HEK293 (cell line): ENCODE data around the gene CORO2B.

Experiments used
- BCL11B ChIP-seq: fragments of 450-650 bp; formaldehyde crosslinking; IDR thresholded peaks from 2 replicates; pipeline ENCODE4 v1.5.1; 2016; ENCODE audit warnings: low read depth, missing biosample characterization, missing genetic modification characterization
- EGR2 ChIP-seq: fragments of 450-650 bp; formaldehyde crosslinking; IDR thresholded peaks from 2 replicates; pipeline ENCODE4 v1.5.1; 2016; ENCODE audit warnings: low read depth, missing biosample characterization, missing genetic modification characterization
- GLI4 ChIP-seq: fragments of 450-650 bp; formaldehyde crosslinking; IDR thresholded peaks from 2 replicates; pipeline ENCODE4 v1.5.1; 2016; ENCODE audit warnings: missing biosample characterization, missing genetic modification characterization
- HOXA7 ChIP-seq: sonication (generic); formaldehyde crosslinking; IDR thresholded peaks from 2 replicates; pipeline ENCODE4 v1.8.1; 2022; ENCODE audit warnings: missing genetic modification reagents, borderline replicate concordance
- HOXC10 ChIP-seq: sonication (generic); formaldehyde crosslinking; IDR thresholded peaks from 2 replicates; pipeline ENCODE4 v1.8.1; 2023; ENCODE audit warnings: mild to moderate bottlenecking, missing genetic modification reagents
- KLF7 ChIP-seq: fragments of 450-650 bp; formaldehyde crosslinking; IDR thresholded peaks from 2 replicates; pipeline ENCODE4 v1.5.1; 2016; ENCODE audit warnings: missing biosample characterization, missing genetic modification characterization, borderline replicate concordance
- MYNN ChIP-seq: fragments of 450-650 bp; formaldehyde crosslinking; IDR thresholded peaks from 2 replicates; pipeline ENCODE4 v1.5.1; 2016; ENCODE audit warnings: missing biosample characterization, missing genetic modification characterization, borderline replicate concordance
- SCRT2 ChIP-seq: fragments of 450-650 bp; formaldehyde crosslinking; IDR thresholded peaks from 2 replicates; pipeline ENCODE4 v1.5.1; 2016; ENCODE audit warnings: missing biosample characterization, missing genetic modification characterization
- SP2 ChIP-seq: fragments of 450-650 bp; formaldehyde crosslinking; IDR thresholded peaks from 2 replicates; pipeline ENCODE4 v1.5.1; 2016; ENCODE audit warnings: missing biosample characterization, missing genetic modification characterization
- SP3 ChIP-seq: fragments of 450-650 bp; formaldehyde crosslinking; IDR thresholded peaks from 2 replicates; pipeline ENCODE4 v1.5.1; 2016; ENCODE audit warnings: missing biosample characterization, missing genetic modification characterization
- SP7 ChIP-seq: fragments of 450-650 bp; formaldehyde crosslinking; IDR thresholded peaks from 2 replicates; pipeline ENCODE4 v1.5.1; 2016; ENCODE audit warnings: missing biosample characterization, missing genetic modification characterization
- YY1 ChIP-seq: fragments of 450-650 bp; formaldehyde crosslinking; IDR thresholded peaks from 2 replicates; pipeline ENCODE4 v1.5.1; 2018; ENCODE audit warnings: missing biosample characterization, missing genetic modification characterization
- ZBTB20 ChIP-seq: fragments of 450-650 bp; formaldehyde crosslinking; IDR thresholded peaks from 2 replicates; pipeline ENCODE4 v1.5.1; 2016; ENCODE audit warnings: missing biosample characterization, missing genetic modification characterization
- ZBTB21 ChIP-seq: fragments of 450-650 bp; formaldehyde crosslinking; IDR thresholded peaks from 2 replicates; pipeline ENCODE4 v1.5.1; 2017; ENCODE audit warnings: missing biosample characterization, missing genetic modification characterization
- ZBTB8A ChIP-seq: fragments of 450-650 bp; formaldehyde crosslinking; IDR thresholded peaks from 2 replicates; pipeline ENCODE4 v1.5.1; 2016; ENCODE audit warnings: missing biosample characterization, missing genetic modification characterization
- ZFHX2 ChIP-seq: fragments of 450-650 bp; formaldehyde crosslinking; conservative IDR thresholded peaks from 2 replicates; pipeline ENCODE4 v1.5.1; 2016; ENCODE audit warnings: missing biosample characterization, missing genetic modification characterization
- ZFP69B ChIP-seq: fragments of 450-650 bp; formaldehyde crosslinking; IDR thresholded peaks from 2 replicates; pipeline ENCODE4 v1.5.1; 2016; ENCODE audit warnings: missing biosample characterization, missing genetic modification characterization
- ZNF121 ChIP-seq: fragments of 450-650 bp; formaldehyde crosslinking; IDR thresholded peaks from 2 replicates; pipeline ENCODE4 v1.5.1; 2016; ENCODE audit warnings: missing biosample characterization, missing genetic modification characterization
- ZNF214 ChIP-seq: fragments of 450-650 bp; formaldehyde crosslinking; IDR thresholded peaks from 2 replicates; pipeline ENCODE4 v1.5.1; 2017; ENCODE audit warnings: missing biosample characterization, mild to moderate bottlenecking, missing genetic modification characterization, borderline replicate concordance
- ZNF335 ChIP-seq: fragments of 450-650 bp; formaldehyde crosslinking; conservative IDR thresholded peaks from 2 replicates; pipeline ENCODE4 v1.5.1; 2016; ENCODE audit warnings: missing biosample characterization, missing genetic modification characterization
- ZNF416 ChIP-seq: fragments of 450-650 bp; formaldehyde crosslinking; IDR thresholded peaks from 2 replicates; pipeline ENCODE4 v1.5.1; 2016; ENCODE audit warnings: missing biosample characterization, missing genetic modification characterization
- ZNF423 ChIP-seq: fragments of 450-650 bp; formaldehyde crosslinking; IDR thresholded peaks from 2 replicates; pipeline ENCODE4 v1.5.1; 2016; ENCODE audit warnings: missing biosample characterization, missing genetic modification characterization
- ZNF501 ChIP-seq: fragments of 450-650 bp; formaldehyde crosslinking; IDR thresholded peaks from 2 replicates; pipeline ENCODE4 v1.5.1; 2016; ENCODE audit warnings: missing biosample characterization, missing genetic modification characterization
- ZNF544 ChIP-seq: fragments of 450-650 bp; formaldehyde crosslinking; IDR thresholded peaks from 2 replicates; pipeline ENCODE4 v1.5.0; 2017; ENCODE audit warnings: missing biosample characterization, missing genetic modification characterization
- ZNF560 ChIP-seq: fragments of 450-650 bp; formaldehyde crosslinking; IDR thresholded peaks from 2 replicates; pipeline ENCODE4 v1.5.1; 2017; ENCODE audit warnings: missing biosample characterization, missing genetic modification characterization, borderline replicate concordance
- ZNF585B ChIP-seq: fragments of 450-650 bp; formaldehyde crosslinking; IDR thresholded peaks from 2 replicates; pipeline ENCODE4 v1.5.1; 2016; ENCODE audit warnings: missing biosample characterization, missing genetic modification characterization
- ZNF600 ChIP-seq: fragments of 450-650 bp; formaldehyde crosslinking; IDR thresholded peaks from 2 replicates; pipeline ENCODE4 v1.5.1; 2016; ENCODE audit warnings: missing biosample characterization, missing genetic modification characterization
- ZNF626 ChIP-seq: fragments of 450-650 bp; sonication (Bioruptor Pico); formaldehyde crosslinking; IDR thresholded peaks from 2 replicates; pipeline ENCODE4 v1.5.1; 2018; ENCODE audit warnings: missing biosample characterization, missing genetic modification characterization, inconsistent platforms
- ZNF664 ChIP-seq: fragments of 450-650 bp; formaldehyde crosslinking; IDR thresholded peaks from 2 replicates; pipeline ENCODE4 v1.5.1; 2016; ENCODE audit warnings: missing biosample characterization, missing genetic modification characterization
- ZNF701 ChIP-seq: fragments of 450-650 bp; formaldehyde crosslinking; IDR thresholded peaks from 2 replicates; pipeline ENCODE4 v1.5.1; 2016; ENCODE audit warnings: missing biosample characterization, missing genetic modification characterization
- ZNF768 ChIP-seq: fragments of 450-650 bp; formaldehyde crosslinking; IDR thresholded peaks from 2 replicates; pipeline ENCODE4 v1.5.1; 2018; ENCODE audit warnings: missing biosample characterization, mild to moderate bottlenecking, missing genetic modification characterization
- ZNF776 ChIP-seq: fragments of 450-650 bp; formaldehyde crosslinking; IDR thresholded peaks from 2 replicates; pipeline ENCODE4 v1.5.0; 2017; ENCODE audit warnings: missing biosample characterization, missing genetic modification characterization, borderline replicate concordance
- ZNF777 ChIP-seq: fragments of 450-650 bp; formaldehyde crosslinking; IDR thresholded peaks from 2 replicates; pipeline ENCODE4 v1.5.1; 2017; ENCODE audit warnings: missing biosample characterization, missing genetic modification characterization, borderline replicate concordance
- ZNF785 ChIP-seq: fragments of 450-650 bp; formaldehyde crosslinking; IDR thresholded peaks from 2 replicates; pipeline ENCODE4 v1.5.1; 2016; ENCODE audit warnings: missing biosample characterization, missing genetic modification characterization
- TF ChIP-seq, protein P1 (sequence below): fragments of 450-650 bp; formaldehyde crosslinking; IDR thresholded peaks from 2 replicates; pipeline ENCODE4 v1.5.1; 2016; ENCODE audit warnings: missing biosample characterization, missing genetic modification characterization
- TF ChIP-seq, protein P2 (sequence below): fragments of 450-650 bp; formaldehyde crosslinking; IDR thresholded peaks from 2 replicates; pipeline ENCODE4 v1.5.1; 2017; ENCODE audit warnings: missing biosample characterization, missing genetic modification characterization
- TF ChIP-seq, protein P3 (sequence below): fragments of 450-650 bp; formaldehyde crosslinking; IDR thresholded peaks from 2 replicates; pipeline ENCODE4 v1.5.1; 2016; ENCODE audit warnings: missing biosample characterization, missing genetic modification characterization, low read depth

The CORO2B gene

DNA sequence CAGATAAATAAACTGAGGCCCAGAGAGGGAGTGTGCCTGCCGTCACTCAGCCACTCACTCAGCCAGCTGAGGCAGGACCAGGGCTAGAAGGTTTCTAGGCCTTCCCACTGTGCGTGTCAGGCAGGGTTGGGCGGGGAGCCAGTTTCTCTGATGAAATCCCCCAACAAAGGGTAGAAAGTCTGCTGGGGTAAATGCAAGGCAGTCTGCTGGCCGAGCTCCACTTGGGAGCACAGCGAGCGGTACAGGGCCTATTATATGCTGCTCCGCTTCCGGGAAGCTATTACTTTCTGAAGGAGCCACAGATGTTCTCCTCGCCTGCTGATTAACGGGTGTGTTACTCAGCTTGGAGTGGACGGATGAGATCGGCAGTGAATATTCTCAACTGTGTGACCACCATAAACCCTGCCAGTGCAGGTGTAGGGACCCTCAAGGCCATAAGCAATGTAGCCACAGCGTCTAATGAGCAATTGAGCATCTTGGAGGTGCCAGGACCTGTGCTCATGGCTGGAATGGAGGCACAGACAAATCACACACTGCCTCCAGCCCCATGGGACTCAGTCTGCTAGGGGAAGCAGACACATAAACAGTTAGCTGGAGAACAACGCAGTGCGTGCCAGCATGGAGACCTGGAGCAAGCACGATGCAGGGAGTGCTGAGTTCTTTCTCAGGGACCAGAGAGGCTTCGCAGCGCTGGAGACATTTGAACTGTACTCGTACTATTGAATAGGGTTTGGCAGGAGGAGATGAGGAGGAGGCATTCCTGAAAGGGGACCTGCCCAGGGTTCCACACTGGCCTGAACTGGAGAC is 42.1 kb downstream of the CORO2B start (continued):
- TF ChIP-seq ZNF776 (no peak), HOXA7 (CRISPR knock-in tag) (no peak), ZNF626 (tag by site-specific recombination) (no peak), ZNF544 (tag by site-specific recombination) (no peak), ZNF423 (tag by site-specific recombination) (0 out of 2 replicates have a peak, but pooled peaks have one; percentile 25), ZNF600 (tag by site-specific recombination) (peak; percentile 87), MYNN (no peak), SP7 (tag by site-specific recombination) (peak; percentile 86), ZNF335 (tag by site-specific recombination) (0 out of 2 replicates have a peak, but pooled peaks have one; percentile 44), ZNF785 (no peak), ZNF777 (tag by site-specific recombination) (no peak), HOXC10 (CRISPR knock-in tag) (no peak), SP2 (tag by site-specific recombination) (no peak), ZNF768 (tag by site-specific recombination) (peak; percentile 86), ZNF416 (tag by site-specific recombination) (no peak), SP3 (tag by site-specific recombination) (no peak), ZFHX2 (tag by site-specific recombination) (no peak), ZNF121 (tag by site-specific recombination) (no peak), GLI4 (tag by site-specific recombination) (no peak), ZFP69B (no peak), ZNF560 (tag by site-specific recombination) (no peak), ZNF664 (no peak), ZNF214 (tag by site-specific recombination) (no peak), ZBTB8A (tag by site-specific recombination) (peak; percentile 43; the same call in 1 of the 2 replicates), BCL11B (no peak), ZBTB20 (tag by site-specific recombination) (peak; percentile 87), ZNF701 (tag by site-specific recombination) (no peak), KLF7 (tag by site-specific recombination) (no peak), ZNF585B (no peak), ZNF501 (tag by site-specific recombination) (no peak; the same call in 1 of the 2 replicates), ZBTB21 (peak; percentile 29; the same call in 1 of the 2 replicates), YY1 (tag by site-specific recombination) (no peak), EGR2 (tag by site-specific recombination) (no peak), SCRT2 (tag by site-specific recombination) (peak; percentile 63)
- TF ChIP-seq, protein P1, sequence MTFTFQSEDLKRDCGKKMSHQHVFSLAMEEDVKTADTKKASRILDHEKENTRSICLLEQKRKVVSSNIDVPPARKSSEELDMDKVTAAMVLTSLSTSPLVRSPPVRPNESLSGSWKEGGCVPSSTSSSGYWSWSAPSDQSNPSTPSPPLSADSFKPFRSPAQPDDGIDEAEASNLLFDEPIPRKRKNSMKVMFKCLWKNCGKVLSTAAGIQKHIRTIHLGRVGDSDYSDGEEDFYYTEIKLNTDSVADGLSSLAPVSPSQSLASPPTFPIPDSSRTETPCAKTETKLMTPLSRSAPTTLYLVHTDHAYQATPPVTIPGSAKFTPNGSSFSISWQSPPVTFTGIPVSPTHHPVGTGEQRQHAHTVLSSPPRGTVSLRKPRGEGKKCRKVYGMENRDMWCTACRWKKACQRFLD: no peak
- TF ChIP-seq, protein P2, sequence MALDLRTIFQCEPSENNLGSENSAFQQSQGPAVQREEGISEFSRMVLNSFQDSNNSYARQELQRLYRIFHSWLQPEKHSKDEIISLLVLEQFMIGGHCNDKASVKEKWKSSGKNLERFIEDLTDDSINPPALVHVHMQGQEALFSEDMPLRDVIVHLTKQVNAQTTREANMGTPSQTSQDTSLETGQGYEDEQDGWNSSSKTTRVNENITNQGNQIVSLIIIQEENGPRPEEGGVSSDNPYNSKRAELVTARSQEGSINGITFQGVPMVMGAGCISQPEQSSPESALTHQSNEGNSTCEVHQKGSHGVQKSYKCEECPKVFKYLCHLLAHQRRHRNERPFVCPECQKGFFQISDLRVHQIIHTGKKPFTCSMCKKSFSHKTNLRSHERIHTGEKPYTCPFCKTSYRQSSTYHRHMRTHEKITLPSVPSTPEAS (tag by site-specific recombination): no peak
- TF ChIP-seq, protein P3, sequence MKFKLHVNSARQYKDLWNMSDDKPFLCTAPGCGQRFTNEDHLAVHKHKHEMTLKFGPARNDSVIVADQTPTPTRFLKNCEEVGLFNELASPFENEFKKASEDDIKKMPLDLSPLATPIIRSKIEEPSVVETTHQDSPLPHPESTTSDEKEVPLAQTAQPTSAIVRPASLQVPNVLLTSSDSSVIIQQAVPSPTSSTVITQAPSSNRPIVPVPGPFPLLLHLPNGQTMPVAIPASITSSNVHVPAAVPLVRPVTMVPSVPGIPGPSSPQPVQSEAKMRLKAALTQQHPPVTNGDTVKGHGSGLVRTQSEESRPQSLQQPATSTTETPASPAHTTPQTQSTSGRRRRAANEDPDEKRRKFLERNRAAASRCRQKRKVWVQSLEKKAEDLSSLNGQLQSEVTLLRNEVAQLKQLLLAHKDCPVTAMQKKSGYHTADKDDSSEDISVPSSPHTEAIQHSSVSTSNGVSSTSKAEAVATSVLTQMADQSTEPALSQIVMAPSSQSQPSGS (tag by site-specific recombination): no peak
